ENCODE measurements around the gene ZMIZ1. TPM values are rescaled to one million over a fixed set of nuclear protein-coding genes. Genes with fewer than 3 reads are reported as not detected.

The ZMIZ1 gene
- polyA plus RNA-seq, 2 of the 4 experiments (the other 2 are of a cell fraction), result 8.1 to 30.3 TPM

DNA sequence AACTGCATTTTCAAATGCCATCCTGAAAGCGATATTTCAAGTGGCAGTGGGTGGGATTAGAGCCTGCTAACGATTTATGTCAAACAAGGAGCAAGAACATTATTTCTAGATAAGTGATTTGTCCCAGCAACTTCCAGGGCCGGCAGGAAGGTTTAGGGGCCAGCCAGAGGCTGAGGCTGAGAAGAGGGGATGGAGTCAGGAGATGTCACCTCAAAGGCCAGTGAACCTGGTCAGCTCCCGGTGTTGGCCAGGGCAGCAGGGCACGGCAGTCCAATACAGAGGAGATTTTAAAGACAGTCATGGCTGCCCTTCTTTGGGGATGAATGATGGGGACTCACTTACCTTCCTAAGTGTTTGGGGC lies 172.8 kb downstream of the ZMIZ1 start:
- DNase-seq (ENCODE audit: low read depth in 1 of 2, low spot score in 1 of 2), result no peak
- no peak for ATAC-seq
- no peak overlapping the region for H3K4me2 ChIP-seq
- no peaks in the 10 kb centered on the region for H3K9me3 ChIP-seq
- POLR2A ChIA-PET, result no interaction called here
- no peak for TF ChIP-seq MAZ (IDR thresholded peaks at IDR 0.05; ENCODE audit: borderline replicate concordance, low read depth, low read length)
- no peak for FAIRE-seq
- CTCF ChIA-PET, result interaction anchor here (0.8 kb wide), 1 partner anchor 1212 kb away, joined by 3 read pairs; no protein-coding TSS in a partner anchor
- 0 out of 3 replicates have a peak, but pooled peaks cover 9% of the 10 kb centered on the region for H3K4me1 ChIP-seq
- WGBS (ENCODE audit: missing lambda C conversion rate), result 92% methylated on average over 5 of the region's 5 CpGs
- no peak overlapping the region for H3K4me3 ChIP-seq
- no peak overlapping the region for H3K27ac ChIP-seq

DNA sequence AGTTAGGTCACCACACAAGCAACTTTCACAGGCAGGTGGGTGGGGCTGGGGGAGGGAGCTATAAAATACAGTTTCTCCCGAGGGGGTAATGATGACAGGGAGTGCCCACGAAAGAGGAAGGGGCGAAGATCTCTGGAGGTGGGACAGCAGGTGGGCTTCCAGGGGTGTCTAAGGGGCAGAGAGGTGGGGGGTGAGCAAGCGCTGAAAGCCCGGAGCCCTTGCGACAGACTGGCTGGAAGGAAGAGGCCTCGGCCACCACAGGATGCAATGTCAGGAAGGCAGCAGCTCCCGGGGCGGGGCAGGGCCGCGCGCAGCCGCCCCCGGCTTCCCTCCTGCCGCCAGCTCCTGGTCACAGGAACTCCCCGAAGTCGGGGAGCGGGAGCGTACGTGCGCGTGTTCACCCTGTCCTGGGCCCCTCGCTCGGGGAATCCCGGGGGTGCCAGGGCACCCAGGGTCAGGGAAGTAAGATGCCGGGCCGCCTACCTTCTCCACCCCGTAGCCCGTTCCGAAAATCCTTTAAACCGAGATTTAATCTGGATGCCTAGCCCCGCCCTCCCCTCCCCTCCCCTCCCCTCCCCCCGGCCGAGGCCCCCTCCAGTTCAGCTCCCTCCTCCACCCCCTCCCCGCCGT lies 173.3 kb downstream of the ZMIZ1 start:
- ChIA-PET POLR2A (no interaction called here), CTCF (interaction anchor here (0.8 kb wide), 1 partner anchor 1212 kb away, joined by 3 read pairs; no protein-coding TSS in a partner anchor)
- DNase-seq (ENCODE audit: low read depth in 1 of 2, low spot score in 1 of 2) (no peak), ATAC-seq (no peak), FAIRE-seq (no peak)
- Histone ChIP-seq H3K27ac (no peak overlapping the region), H3K4me2 (no peak overlapping the region), H3K9me3 (no peaks in the 10 kb centered on the region), H3K4me1 (0 out of 3 replicates have a peak, but pooled peaks cover 9% of the 10 kb centered on the region), H3K4me3 (no peak overlapping the region)
- TF ChIP-seq HOXA7 (CRISPR knock-in tag; IDR thresholded peaks at IDR 0.05) (no peak), ZC3H11A (IDR thresholded peaks at IDR 0.05) (no peak)
- WGBS (ENCODE audit: missing lambda C conversion rate), result 93% methylated on average over 31 of the region's 36 CpGs

DNA sequence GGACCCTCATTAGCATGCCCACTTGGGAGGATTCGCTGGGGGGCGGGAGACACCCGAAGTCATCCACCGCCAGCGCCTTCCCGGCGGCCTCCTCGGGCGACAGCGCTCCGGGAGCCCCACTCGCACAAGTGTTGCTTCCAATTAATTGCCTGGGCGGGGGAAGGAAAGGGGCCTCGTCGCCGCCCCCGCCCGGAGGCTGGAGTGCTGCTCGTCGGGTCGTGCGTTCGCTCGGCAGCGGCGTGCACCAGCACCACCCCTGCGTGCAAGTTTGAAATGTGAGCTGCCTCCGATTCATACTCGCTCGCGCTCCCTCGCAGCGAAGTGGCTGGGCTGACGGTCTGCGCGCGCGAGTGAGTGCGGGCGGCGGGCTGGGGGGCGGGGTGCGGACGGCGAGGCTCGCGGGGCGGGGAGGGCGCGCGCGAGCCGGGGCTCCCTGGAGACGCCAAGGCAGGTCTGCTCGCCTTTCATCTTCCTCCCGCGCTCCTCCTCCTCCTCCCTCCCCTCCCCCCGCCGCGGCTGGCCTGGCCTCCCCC lies 173.9 kb downstream of the ZMIZ1 start:
- Histone ChIP-seq H3K4me3 (no peak overlapping the region), H3K9me3 (no peaks in the 10 kb centered on the region), H3K4me1 (0 out of 3 replicates have a peak, but pooled peaks cover 8% of the 10 kb centered on the region), H3K27ac (no peak overlapping the region), H3K4me2 (no peak overlapping the region)
- ATAC-seq, result no peak
- no peak for DNase-seq (ENCODE audit: low read depth in 1 of 2, low spot score in 1 of 2)
- POLR2A ChIA-PET, result no interaction called here
- CTCF ChIA-PET, result no interaction called here
- TF ChIP-seq SREBF2 (IDR thresholded peaks at IDR 0.05), result no peak
- no peak for TF ChIP-seq HOXB13 (CRISPR knock-in tag; IDR thresholded peaks at IDR 0.05; ENCODE audit: low read depth)
- TF ChIP-seq KDM5A (IDR thresholded peaks at IDR 0.05), result no peak
- no peak for FAIRE-seq
- WGBS (ENCODE audit: missing lambda C conversion rate), result 94% methylated on average over 48 of the region's 60 CpGs

DNA sequence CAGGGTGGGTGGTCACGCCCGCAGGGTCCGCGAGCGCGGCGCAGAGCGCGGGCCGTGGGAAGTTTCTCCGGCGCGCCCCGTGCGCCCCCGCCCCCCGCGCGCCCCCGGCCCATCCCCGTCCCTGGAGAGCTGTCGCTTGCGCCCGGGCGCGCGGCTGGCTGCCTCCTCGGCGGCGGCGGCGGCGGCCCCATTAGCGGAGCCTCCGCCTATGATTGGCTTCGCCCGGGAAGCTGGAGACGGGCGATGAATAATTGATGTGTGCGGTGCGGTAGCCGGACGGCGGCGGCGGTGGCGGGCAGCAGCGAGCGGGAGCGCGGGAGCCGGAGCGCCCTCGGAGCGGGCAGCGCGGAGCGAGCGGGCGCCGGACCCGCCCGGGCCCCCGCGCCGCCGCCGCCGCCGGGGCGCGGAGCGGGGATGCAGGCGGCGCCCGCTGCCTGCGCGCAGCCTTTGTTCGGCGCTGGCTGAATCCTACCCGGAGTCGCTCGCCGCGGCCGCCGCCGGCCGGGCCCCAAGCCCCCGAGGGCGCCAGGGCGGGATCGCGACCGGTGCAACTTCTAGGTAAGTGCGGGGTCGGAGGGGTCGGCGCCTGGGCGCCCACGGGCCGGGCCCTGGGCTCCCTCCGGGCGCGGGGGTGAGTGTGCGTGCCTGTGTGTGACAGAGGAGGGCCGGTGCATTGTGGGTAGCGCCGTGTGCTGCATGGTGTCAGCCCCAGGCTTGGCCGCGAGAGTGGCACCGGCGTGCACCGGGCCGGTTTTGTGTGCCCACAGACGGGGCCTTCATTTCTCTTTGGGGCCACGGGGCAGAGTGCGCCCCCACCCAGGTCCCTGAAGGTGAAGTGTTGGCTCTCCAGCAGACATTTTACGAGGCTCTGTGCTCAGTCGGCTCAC lies 174.7 kb downstream of the ZMIZ1 start:
- 98% methylated on average over 83 of the region's 120 CpGs for WGBS (ENCODE audit: missing lambda C conversion rate)
- ATAC-seq (no peak), FAIRE-seq (no peak), DNase-seq (ENCODE audit: low read depth in 1 of 2, low spot score in 1 of 2) (no peak)
- Histone ChIP-seq H3K4me3 (no peak overlapping the region), H3K4me2 (no peak overlapping the region), H3K27ac (no peak overlapping the region), H3K4me1 (0 out of 3 replicates have a peak, but pooled peaks cover 5% of the 10 kb centered on the region), H3K9me3 (no peaks in the 10 kb centered on the region)
- ChIA-PET CTCF (interaction anchor here (0.7 kb wide), 1 partner anchor 41 kb away, joined by 3 read pairs; no protein-coding TSS in a partner anchor), POLR2A (no interaction called here)
- TF ChIP-seq ZNF302 (CRISPR knock-in tag; IDR thresholded peaks at IDR 0.05) (no peak), TFCP2L1 (CRISPR knock-in tag; IDR thresholded peaks at IDR 0.05) (no peak), MYC (IDR thresholded peaks at IDR 0.05; ENCODE audit: borderline replicate concordance, low read length) (no peak), POLR2AphosphoS2 (conservative IDR thresholded peaks at IDR 0.05; ENCODE audit: low read length) (no peak), HDAC2 (IDR thresholded peaks at IDR 0.05) (no peak)

DNA sequence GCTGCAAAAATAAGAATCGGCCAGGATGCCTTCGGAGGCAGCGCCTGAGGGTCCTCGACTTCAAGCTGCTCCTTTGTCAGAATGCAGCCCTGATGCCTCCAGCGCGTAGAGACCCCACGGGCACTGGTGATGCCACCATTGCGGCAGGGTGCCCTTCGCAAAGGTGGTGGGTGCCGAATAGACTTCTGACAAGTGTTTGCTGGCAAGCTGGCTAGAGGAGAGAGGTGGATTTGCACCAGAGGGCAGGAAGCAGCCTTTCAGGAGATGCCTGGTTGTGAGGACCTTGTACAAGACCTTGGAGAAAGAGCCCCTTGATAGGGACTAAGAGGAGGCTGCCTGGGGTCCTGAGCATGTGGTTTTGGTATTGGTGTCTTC lies 175.3 kb downstream of the ZMIZ1 start:
- Histone ChIP-seq H3K9me3 (no peaks in the 10 kb centered on the region), H3K4me3 (no peak overlapping the region), H3K4me2 (no peak overlapping the region), H3K27ac (no peak overlapping the region), H3K4me1 (0 out of 3 replicates have a peak, but pooled peaks cover 3% of the 10 kb centered on the region)
- FAIRE-seq (no peak), ATAC-seq (no peak), DNase-seq (ENCODE audit: low read depth in 1 of 2, low spot score in 1 of 2) (no peak)
- ChIA-PET POLR2A (no interaction called here), CTCF (interaction anchor here (0.7 to 1.0 kb wide), 2 partner anchors 15 to 41 kb away, joined by 3 read pairs; no protein-coding TSS in a partner anchor)
- 95% methylated on average over 10 of the region's 10 CpGs for WGBS (ENCODE audit: missing lambda C conversion rate)
- TF ChIP-seq POLR2AphosphoS2 (conservative IDR thresholded peaks at IDR 0.05; ENCODE audit: low read length), result no peak
- TF ChIP-seq SMC3 (IDR thresholded peaks at IDR 0.05), result no peak
- no peak for TF ChIP-seq CHD4 (IDR thresholded peaks at IDR 0.05; ENCODE audit: borderline replicate concordance)
- no peak for TF ChIP-seq EP300 (IDR thresholded peaks at IDR 0.05)
- no peak for TF ChIP-seq TFCP2L1 (CRISPR knock-in tag; IDR thresholded peaks at IDR 0.05)
- TF ChIP-seq EHMT2 (IDR thresholded peaks at IDR 0.05; ENCODE audit: low read depth), result no peak
- TF ChIP-seq JUN (IDR thresholded peaks at IDR 0.05), result no peak
- no peak for TF ChIP-seq FOSB (CRISPR knock-in tag; IDR thresholded peaks at IDR 0.05)
- TF ChIP-seq CBX8 (IDR thresholded peaks at IDR 0.05), result no peak
- no peak for TF ChIP-seq POLR2A (IDR thresholded peaks at IDR 0.05; ENCODE audit: low read length)
- TF ChIP-seq BHLHE40 (IDR thresholded peaks at IDR 0.05; ENCODE audit: low read depth, low read length), result no peak
